Measurements from ENCODE around the gene QRFP.

GRCh38 chr9:130919559-130920145 lies 23.0 kb upstream of the QRFP start:
- TF ChIP-seq POLR2A (IDR thresholded peaks at IDR 0.05) (no peak), CTCF (IDR thresholded peaks at IDR 0.05) (no peak)
